ENCODE data around the gene KCNQ1.

Gene KCNQ1

GRCh38 chr11:2465202-2466068, 20.6 kb downstream of the KCNQ1 start:
- TF ChIP-seq CTCF (conservative IDR thresholded peaks at IDR 0.05): no peak
- H3K27ac ChIP-seq: no peak overlapping the region

GRCh38 chr11:2466069-2466801, 21.4 kb downstream of the KCNQ1 start:
- no peak overlapping the region for H3K27ac ChIP-seq
- no peak for TF ChIP-seq CTCF (conservative IDR thresholded peaks at IDR 0.05)

GRCh38 chr11:2466869-2467694, 22.3 kb downstream of the KCNQ1 start:
- no peak overlapping the region for H3K27ac ChIP-seq

GRCh38 chr11:2467695-2468055, 22.9 kb downstream of the KCNQ1 start:
- TF ChIP-seq CTCF (conservative IDR thresholded peaks at IDR 0.05): no peak
- H3K27ac ChIP-seq: no peak overlapping the region

More at GRCh38 chr11:2466869-2467694, 22.3 kb downstream of the KCNQ1 start:
- no peak for TF ChIP-seq CTCF (conservative IDR thresholded peaks at IDR 0.05)

GRCh38 chr11:2468363-2469235, 23.8 kb downstream of the KCNQ1 start:
- TF ChIP-seq CTCF (conservative IDR thresholded peaks at IDR 0.05): no peak
- H3K27ac ChIP-seq: no peak overlapping the region

- TF ChIP-seq CTCF (conservative IDR thresholded peaks at IDR 0.05): no peak
- no peak overlapping the region for H3K27ac ChIP-seq
These were observed 25.7 kb downstream of the KCNQ1 start for GRCh38 chr11:2470495-2470894.

All from VCaP (cell line).